GM12872 (cell line): ENCODE measurements around the gene GJD3.

Source experiments
- CTCF ChIP-seq: IDR thresholded peaks from 3 replicates; pipeline ENCODE4 v1.5.1; 2011; ENCODE audit warnings: low read depth, mild to moderate bottlenecking, low read length, moderate library complexity; ENCODE audit not compliant: insufficient read depth

Gene GJD3

GRCh38 chr17:40350689-40351358, 13.7 kb downstream of the GJD3 start:
- TF ChIP-seq CTCF: no peak

DNA sequence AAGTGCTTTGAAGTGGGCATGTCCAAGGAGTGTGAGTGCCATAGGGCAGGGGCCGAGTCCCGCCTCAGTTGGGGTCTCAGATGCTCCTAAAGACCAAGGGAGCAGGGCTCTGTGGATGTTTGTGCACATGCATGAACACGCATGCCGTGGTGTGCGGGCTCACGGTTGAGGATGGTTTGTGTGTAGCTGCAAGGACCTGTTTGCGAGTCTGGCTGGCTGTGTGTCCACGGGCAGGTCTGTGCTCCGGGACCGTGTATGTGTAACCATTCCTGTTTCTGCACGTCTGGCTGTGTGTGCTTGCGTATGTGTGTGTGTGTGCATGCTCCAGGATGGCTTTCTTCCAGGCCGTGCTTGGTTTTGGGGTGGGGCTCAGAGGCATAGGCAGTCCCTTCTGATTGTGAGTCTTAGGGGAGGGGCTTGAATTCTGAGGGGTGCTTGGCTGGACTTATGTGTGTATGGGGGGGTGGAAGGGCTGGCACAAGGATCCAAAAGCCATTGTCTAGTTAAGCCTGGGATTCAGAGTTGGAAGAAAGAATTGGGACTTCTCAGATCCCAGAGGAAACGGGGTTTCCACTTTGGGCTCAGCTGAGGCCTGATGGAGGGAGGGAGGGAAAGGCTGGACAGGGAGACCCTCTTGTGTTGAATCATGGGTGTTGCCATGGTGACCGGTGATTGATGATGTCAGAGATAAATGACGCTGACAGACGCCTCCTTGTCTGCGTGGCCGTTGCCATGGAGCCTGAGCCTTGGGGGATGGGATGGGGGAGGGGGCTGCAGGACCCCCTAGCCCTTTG, 14.4 kb downstream of the GJD3 start:
- no peak for TF ChIP-seq CTCF

DNA sequence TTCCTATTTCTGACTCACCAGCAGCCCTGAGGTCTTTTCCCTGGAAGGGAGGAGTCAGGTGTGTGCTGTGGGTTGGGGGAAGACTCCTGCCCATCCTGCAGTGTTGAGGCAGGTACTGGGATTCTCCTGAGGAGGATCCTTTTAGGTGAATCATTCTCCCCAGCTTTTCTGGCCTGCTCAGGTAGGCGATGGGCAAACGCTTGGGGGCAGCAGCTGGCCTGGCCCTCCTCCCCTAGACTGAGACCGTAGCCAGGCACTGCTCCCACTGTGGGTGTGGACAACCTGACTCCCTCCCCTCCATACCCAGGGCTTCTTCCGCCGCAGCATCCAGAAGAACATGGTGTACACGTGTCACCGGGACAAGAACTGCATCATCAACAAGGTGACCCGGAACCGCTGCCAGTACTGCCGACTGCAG, 15.1 kb downstream of the GJD3 start:
- no peak for TF ChIP-seq CTCF

- no peak for TF ChIP-seq CTCF
These were observed 15.7 kb downstream of the GJD3 start for GRCh38 chr17:40348562-40349476.

DNA sequence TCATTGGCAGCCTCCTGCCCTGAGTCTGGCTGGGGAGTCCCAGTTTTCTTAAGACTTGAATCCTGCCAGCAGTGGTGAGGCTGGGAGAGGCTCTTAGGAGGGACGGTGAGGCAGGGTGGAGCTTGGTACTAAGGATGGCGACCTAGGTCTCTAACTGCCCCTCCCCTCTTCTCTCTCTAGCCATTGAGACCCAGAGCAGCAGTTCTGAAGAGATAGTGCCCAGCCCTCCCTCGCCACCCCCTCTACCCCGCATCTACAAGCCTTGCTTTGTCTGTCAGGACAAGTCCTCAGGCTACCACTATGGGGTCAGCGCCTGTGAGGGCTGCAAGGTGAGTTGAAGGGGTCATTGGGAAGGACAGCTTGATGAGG, 16.4 kb downstream of the GJD3 start:
- no peak for TF ChIP-seq CTCF

DNA sequence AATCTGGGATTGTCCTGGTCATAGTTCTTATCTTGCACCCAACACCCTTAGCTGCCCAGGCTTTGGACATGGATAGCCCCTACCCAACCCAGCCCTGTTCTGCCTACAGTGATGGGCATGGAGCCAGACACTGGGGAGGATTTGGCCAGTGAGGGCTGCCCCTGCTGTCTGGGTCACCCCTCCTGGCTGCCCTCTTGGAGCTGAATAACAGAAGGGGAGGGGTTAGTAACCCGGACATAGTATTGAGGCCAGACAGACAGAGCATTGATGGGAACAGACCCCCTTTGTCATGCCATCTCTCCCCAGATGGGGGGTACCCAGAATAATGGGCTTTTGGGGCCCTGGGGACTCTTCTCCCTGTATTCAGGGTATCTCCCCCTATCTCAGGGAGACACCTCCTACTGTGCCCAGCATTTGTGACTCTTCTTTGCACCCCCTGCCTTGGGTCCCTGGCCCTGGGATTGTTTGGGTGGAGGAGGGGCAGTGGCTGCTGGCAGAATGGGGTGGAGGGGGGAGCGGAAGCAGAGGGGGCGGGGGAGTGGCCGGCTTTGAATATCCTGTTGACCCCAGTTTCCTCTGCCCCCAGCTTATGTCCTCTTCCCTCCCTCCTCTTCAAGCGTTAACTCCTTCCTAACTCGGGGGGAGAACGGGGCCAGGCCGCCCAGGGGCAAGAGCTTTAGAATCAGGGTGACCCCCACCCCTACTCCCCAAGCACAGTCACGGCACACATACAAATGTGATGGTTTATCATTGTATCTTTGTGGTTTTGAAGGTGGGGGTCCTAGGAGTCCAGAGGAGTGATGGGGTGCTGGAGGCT, 17.0 kb downstream of the GJD3 start:
- TF ChIP-seq CTCF: no peak
